ENCODE results near the gene NUAK1.

DNA sequence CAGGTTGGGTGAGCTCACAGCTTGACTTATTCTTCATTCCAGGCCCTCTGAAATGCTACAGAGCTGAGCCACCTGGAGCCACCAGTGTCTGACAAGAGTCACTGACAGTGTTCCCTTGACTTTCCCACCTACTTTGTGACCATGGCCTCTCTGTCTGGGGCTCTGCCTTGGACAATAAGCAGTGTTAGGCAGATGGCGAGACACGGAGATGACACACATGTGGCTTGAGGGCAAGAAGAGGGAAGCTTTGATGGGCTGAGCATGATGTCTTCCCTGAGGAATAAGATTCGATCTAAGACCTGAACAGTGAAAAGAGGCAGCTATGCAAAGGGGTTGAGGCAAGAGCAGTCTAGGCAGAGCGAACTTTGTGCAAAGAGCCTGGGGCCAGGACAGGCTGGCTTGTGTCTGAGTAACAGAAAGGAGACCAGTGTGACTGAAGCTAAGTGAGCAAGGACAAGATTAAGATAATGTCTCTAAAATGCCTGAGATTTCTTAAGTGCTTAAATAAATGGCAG, 105.5 kb downstream of the NUAK1 start:
- TF ChIP-seq, protein P1, sequence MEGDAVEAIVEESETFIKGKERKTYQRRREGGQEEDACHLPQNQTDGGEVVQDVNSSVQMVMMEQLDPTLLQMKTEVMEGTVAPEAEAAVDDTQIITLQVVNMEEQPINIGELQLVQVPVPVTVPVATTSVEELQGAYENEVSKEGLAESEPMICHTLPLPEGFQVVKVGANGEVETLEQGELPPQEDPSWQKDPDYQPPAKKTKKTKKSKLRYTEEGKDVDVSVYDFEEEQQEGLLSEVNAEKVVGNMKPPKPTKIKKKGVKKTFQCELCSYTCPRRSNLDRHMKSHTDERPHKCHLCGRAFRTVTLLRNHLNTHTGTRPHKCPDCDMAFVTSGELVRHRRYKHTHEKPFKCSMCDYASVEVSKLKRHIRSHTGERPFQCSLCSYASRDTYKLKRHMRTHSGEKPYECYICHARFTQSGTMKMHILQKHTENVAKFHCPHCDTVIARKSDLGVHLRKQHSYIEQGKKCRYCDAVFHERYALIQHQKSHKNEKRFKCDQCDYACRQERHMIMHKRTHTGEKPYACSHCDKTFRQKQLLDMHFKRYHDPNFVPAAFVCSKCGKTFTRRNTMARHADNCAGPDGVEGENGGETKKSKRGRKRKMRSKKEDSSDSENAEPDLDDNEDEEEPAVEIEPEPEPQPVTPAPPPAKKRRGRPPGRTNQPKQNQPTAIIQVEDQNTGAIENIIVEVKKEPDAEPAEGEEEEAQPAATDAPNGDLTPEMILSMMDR (conservative IDR thresholded peaks at IDR 0.05; ENCODE audit: low read depth in 2 of 2): no peak
- no peak for TF ChIP-seq JUNB (IDR thresholded peaks at IDR 0.05; ENCODE audit: unreplicated experiment)

Measured in GM23338 (cell line).